ENCODE results near the gene IL1RN.

The IL1RN gene

GRCh38 chr2:113088213-113088992 is 39.0 kb upstream of the IL1RN start:
- Histone ChIP-seq H4K20me1 (ENCODE audit: insufficient read depth, low read length) (no peaks in the 10 kb centered on the region), H3K4me1 (ENCODE audit: low read length) (no peaks in the 10 kb centered on the region), H3K36me3 (replicated peaks; ENCODE audit: insufficient read depth, low read length) (no peaks in the 10 kb centered on the region), H3K79me2 (ENCODE audit: low read length) (no peaks in the 10 kb centered on the region), H3K4me3 (ENCODE audit: low read length) (no peak overlapping the region), H3K9me2 (replicated peaks; ENCODE audit: insufficient read depth, low read length) (no peaks in the 10 kb centered on the region), H3K9me3 (replicated peaks; ENCODE audit: insufficient read depth, low read length) (no peaks in the 10 kb centered on the region), H3F3A (ENCODE audit: insufficient read depth, low read length) (no peaks in the 10 kb centered on the region), H3K27me3 (replicated peaks; ENCODE audit: insufficient read depth, low read length) (no peaks in the 10 kb centered on the region), H3K4me2 (ENCODE audit: low read depth, low read length) (no peak overlapping the region), H2AFZ (ENCODE audit: low read length) (no peak overlapping the region), H3K27ac (ENCODE audit: low read length) (no peak overlapping the region), H3K9ac (ENCODE audit: low read length) (no peak overlapping the region)
- no peak for TF ChIP-seq EZH2 (optimal IDR thresholded peaks at IDR 0.05; ENCODE audit: low read depth, low read length)
- TF ChIP-seq CTCF (IDR thresholded peaks at IDR 0.05; ENCODE audit: low read length) = no peak
- DNase-seq = no peak

- TF ChIP-seq EZH2phosphoT487 (IDR thresholded peaks at IDR 0.05; ENCODE audit: low read length) (no peak), EZH2 (optimal IDR thresholded peaks at IDR 0.05; ENCODE audit: low read depth, low read length) (no peak), CTCF (IDR thresholded peaks at IDR 0.05; ENCODE audit: low read length) (no peak)
- Histone ChIP-seq H3K79me2 (ENCODE audit: low read length) (no peaks in the 10 kb centered on the region), H2AFZ (ENCODE audit: low read length) (no peak overlapping the region), H3K36me3 (replicated peaks; ENCODE audit: insufficient read depth, low read length) (no peaks in the 10 kb centered on the region), H3K27me3 (replicated peaks; ENCODE audit: insufficient read depth, low read length) (no peaks in the 10 kb centered on the region), H3K4me3 (ENCODE audit: low read length) (no peak overlapping the region), H3K4me1 (ENCODE audit: low read length) (no peaks in the 10 kb centered on the region), H3K4me2 (ENCODE audit: low read depth, low read length) (no peak overlapping the region), H3K27ac (ENCODE audit: low read length) (no peak overlapping the region), H3F3A (ENCODE audit: insufficient read depth, low read length) (no peaks in the 10 kb centered on the region), H3K9me2 (replicated peaks; ENCODE audit: insufficient read depth, low read length) (no peaks in the 10 kb centered on the region), H3K9me3 (replicated peaks; ENCODE audit: insufficient read depth, low read length) (no peaks in the 10 kb centered on the region), H4K20me1 (ENCODE audit: insufficient read depth, low read length) (no peaks in the 10 kb centered on the region), H3K9ac (ENCODE audit: low read length) (no peak overlapping the region)
- no peak for DNase-seq
Measured at GRCh38 chr2:113089916-113090315, 37.5 kb upstream of the IL1RN start.

GRCh38 chr2:113091231-113091896 is 36.0 kb upstream of the IL1RN start:
- Histone ChIP-seq H3K4me2 (ENCODE audit: low read depth, low read length) (no peak overlapping the region), H3K9me2 (replicated peaks; ENCODE audit: insufficient read depth, low read length) (no peaks in the 10 kb centered on the region), H3K9ac (ENCODE audit: low read length) (no peak overlapping the region), H3K27ac (ENCODE audit: low read length) (no peak overlapping the region), H3K9me3 (replicated peaks; ENCODE audit: insufficient read depth, low read length) (no peaks in the 10 kb centered on the region), H4K20me1 (ENCODE audit: insufficient read depth, low read length) (no peaks in the 10 kb centered on the region), H3K36me3 (replicated peaks; ENCODE audit: insufficient read depth, low read length) (no peaks in the 10 kb centered on the region), H3K27me3 (replicated peaks; ENCODE audit: insufficient read depth, low read length) (no peaks in the 10 kb centered on the region), H3F3A (ENCODE audit: insufficient read depth, low read length) (no peaks in the 10 kb centered on the region), H3K4me3 (ENCODE audit: low read length) (no peak overlapping the region), H2AFZ (ENCODE audit: low read length) (no peak overlapping the region), H3K4me1 (ENCODE audit: low read length) (no peaks in the 10 kb centered on the region), H3K79me2 (ENCODE audit: low read length) (no peaks in the 10 kb centered on the region)
- TF ChIP-seq CTCF (IDR thresholded peaks at IDR 0.05; ENCODE audit: low read length) (no peak), EZH2phosphoT487 (IDR thresholded peaks at IDR 0.05; ENCODE audit: low read length) (no peak), EZH2 (optimal IDR thresholded peaks at IDR 0.05; ENCODE audit: low read depth, low read length) (no peak)
- no peak for DNase-seq
